GM21528 (cell line): Measurements from ENCODE around the gene ADAMTSL2.

Experiments
- ATAC-seq: cut with Tn5 transposase; IDR thresholded peaks from one replicate; pipeline ENCODE4 v1.9.1; 2021; ENCODE audit warnings: mild to moderate bottlenecking, moderate library complexity; ENCODE audit not compliant: unreplicated experiment, low FRiP score

ADAMTSL2 gene

DNA sequence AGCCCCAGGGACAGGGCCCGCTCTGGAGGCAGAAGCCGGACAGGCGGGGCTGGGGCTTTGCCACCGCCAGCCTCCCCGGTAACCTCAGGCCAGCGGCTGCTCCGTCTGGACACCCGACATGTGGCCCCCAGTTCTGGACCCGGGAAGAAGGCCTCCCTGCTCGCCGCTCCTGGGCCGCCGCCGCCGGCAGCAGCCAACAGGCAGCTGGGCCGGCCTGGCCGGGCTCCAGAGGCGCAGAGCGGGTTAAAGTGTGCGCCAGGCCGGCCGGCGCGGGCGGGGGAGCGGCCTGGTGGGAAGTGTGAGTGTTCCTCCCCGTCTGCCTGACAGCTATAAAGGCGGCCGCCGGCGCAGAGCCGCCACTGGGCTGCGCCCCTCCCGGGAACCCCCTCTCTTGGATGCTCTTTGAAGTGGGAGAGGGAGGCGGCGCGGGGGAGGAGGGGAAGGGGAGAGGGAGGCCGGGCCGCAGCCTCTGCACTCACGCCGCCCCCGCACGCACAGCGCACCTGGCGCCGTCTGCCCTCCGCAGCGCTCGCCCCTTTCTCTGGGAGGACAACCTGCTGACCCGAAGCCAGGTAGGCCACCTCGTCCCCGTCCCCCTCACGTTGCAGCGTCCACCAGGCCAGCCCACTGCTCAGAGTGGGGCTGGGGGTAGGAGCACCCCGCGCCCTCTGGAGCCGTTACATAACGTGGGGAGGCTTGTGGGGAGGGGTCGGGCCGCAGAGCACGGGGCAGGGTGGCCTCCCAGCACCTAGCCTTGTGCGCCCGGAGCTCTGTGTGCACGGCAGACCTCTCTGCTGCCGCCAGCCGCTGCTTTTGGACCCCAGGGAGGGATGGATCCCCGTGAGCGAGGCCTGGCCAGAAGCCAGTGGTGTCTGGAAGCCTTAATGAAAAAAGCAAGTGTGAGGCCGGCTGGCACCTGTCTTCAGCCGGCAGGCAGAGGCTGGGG is at the start of gene ADAMTSL2:
Gene ADAMTSL2, plus strand, starts transcription at position 359 of the 946 bp plus-strand sequence. CDS start 2,009 bp downstream, outside the sequence.
- no peak for ATAC-seq

DNA sequence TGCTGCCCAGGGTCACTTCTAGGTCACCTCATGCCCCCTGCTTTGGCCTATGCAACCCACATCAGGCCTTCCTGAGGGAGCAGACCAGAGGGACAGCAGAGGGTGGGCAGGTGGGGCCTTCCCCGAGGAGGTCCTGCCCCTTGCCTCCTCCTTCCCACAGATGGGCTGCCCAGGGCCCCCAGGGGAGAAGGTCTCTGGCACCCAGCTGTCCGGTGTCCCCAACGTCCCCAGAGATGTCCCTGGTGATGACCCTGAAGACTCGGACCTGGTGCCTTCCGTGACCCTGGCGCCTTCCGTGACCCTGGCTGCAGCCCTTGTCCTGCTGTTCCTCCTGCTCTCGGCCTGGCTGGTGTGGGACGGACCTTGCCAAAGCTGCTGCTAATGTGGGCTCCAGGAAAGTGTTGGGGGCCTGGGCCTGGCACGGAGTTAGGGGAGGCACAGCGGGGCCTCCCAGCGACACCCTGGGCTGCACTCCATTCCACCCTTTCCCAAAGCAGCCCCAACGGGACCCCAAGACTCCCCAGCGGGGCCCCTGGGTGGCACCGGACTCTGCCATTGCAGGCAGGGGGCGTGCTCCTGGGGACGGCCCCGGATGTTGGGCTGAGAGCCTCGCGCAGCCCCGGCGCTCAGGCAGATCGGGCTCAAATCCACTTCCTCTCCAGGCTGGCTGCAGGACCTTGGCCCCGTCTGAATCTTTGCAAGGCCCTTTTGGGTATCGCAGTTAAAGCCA is 48.8 kb upstream of the ADAMTSL2 start:
- ATAC-seq: no peak

DNA sequence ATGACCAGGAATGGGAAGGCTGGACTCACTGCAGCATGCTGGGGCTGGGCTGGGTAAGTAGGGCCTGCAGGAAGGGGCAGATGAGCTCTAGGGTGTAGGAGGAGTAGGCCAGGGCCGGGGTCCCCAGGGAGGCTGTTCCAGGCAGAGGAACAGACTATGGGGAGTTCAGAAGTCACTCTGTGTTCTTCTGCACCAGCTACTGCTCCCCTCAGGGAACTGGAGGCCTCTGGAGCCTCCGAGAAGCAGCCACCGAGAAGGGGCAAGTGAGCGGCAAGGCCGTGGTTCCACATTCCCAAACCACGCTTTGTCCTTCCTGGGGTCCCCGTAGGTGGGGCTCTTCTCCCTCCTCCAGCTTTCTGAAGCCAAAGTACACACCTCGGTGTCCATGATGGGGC is 47.2 kb upstream of the ADAMTSL2 start:
- ATAC-seq: no peak

DNA sequence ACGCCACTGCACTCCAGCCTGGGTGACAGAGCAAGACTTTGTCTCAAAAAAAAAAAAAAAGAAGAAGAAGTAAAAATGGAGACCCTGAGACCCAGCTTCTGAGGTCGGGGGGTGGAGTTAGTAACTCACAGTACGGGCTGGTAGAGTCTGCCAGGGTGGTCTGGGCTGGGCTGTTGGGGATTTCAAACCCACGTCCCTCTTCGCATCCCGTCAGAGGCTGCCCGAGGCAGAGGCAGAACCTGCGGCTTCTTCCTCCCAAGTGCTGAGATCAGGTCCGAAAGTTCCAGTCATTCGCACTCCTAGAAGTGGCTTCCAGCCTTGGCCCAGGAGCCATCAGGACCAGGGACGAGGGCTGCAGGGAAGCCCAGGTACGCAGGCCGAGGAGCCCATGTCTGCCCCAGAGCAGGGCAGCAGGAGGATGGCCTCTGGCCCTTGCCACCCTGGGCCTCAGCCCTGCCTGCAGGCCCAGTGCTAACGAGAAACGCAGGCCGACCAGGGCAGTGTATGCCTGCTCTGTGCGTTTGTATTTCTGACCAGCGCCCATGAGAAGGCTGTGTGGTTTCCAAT is 45.7 kb upstream of the ADAMTSL2 start:
- ATAC-seq: no peak

DNA sequence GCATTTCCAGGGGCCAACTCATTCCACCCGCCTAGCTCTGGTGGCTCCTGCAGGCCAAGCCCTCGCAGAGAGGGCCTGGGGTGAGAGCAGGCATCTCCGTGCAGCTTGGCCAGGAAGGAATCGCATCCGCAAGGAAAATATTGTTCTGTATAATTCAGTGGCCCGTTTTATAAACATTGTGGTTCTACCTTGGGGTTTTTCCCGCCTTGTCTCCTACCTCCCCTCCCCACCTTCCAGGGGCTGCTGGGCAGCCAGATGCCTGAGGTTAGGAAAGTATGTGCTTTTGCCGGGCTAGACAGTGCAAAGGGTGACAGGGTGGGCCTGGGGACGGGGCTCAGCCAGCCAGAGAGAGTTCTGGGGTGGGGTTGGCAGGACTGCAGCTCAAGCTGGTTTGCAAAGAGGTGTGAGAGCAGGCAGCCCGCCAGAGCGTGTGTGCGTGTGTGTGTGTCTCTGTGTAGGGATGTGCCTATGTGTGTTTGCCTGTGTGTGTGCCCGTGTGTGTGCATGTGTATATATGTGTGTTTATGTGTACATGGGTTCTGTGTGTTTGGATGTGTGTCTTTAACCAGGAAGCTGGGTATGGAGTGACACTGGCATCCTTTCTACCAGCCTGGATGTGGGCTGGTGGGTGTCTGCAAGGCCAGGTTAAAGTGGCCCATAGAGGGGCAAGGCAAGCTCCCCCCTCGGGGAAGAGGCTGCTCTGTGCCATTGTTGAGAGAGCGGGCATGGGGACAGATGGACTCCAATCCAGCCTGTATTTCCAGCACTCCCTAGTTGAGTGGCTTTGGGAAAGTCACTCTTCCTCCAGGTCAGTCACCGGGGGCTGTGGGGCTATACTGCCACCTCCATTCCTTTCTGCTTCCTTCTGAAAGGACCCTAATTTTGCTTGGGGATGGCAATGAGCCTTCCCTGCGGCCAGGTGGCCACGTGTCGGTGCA is 45.0 kb upstream of the ADAMTSL2 start:
- ATAC-seq: no peak

DNA sequence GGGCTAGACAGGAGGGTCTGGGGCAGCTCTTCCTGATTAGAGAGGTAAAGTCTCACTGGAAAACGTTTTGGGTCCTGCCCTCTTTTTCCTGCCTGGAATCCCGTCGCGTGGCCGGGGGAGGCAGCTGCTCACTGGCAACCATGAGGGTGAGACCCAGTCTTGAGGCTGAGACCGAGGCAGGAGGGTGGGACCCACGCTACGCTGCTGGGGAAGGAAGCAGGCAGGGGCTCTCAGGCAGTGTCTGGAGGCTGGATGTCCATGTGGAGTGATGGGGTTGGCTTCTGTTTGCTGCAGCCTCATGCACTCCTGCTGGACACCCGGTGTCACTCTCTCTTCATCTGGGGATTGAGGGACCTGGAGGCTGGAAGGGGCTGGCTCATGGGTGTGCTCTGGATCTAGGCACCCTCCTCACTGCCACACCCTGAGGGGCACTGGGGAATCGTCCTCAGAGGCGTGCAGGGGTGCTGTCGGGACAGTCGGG is 44.3 kb upstream of the ADAMTSL2 start:
- ATAC-seq: no peak

DNA sequence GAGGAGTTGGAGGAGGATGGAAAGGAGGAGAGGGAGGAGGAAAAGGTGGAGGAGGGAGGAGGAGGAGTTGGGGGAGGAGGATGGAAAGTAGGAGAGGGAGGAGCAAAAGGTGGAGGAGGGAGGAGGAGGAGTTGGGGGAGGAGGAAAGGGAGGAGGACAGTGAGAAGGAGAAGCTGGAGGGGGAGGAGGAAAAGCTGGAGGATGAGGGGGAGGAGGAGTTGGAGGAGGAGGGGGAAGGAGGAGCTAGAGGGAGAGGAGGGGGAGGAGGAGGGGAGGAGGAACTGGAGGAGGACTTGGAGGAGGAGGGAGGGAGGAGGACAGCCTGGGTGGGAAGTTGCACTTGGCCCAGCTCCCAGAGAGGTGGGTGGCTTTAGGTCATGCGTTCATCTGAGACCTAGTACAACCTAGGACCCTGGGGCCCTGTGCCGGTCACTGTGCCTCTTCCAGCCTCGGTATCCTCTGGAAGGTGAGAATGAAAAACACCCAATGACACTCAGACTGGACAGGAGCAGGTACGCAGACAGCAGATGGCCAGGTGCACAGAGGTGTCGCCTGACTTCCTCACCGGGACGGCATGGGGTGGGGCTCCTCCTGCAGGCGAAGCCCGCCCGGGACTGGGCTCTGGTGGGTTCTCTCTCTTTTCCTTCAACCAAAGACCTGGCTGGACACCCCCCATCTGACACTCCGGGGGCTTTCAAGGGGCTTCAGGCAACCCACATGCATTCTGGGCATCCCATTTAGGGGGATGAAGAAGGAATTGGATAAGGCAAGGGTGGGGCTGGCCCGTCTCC is 43.4 kb upstream of the ADAMTSL2 start:
- no peak for ATAC-seq

DNA sequence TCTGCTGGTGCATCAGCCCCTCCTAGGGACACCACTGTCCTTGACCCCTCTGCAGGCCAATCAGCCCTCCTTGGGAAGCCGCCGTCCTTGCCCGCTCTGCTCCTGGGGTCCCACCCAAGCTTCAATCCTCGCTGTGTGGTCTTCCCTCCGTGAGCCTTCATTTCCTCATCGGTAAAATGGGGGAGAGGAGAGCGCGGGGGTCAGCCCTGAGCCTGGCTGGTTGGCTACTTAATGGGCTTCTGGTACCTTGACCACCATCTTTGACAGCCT is 42.9 kb upstream of the ADAMTSL2 start:
- ATAC-seq: no peak

DNA sequence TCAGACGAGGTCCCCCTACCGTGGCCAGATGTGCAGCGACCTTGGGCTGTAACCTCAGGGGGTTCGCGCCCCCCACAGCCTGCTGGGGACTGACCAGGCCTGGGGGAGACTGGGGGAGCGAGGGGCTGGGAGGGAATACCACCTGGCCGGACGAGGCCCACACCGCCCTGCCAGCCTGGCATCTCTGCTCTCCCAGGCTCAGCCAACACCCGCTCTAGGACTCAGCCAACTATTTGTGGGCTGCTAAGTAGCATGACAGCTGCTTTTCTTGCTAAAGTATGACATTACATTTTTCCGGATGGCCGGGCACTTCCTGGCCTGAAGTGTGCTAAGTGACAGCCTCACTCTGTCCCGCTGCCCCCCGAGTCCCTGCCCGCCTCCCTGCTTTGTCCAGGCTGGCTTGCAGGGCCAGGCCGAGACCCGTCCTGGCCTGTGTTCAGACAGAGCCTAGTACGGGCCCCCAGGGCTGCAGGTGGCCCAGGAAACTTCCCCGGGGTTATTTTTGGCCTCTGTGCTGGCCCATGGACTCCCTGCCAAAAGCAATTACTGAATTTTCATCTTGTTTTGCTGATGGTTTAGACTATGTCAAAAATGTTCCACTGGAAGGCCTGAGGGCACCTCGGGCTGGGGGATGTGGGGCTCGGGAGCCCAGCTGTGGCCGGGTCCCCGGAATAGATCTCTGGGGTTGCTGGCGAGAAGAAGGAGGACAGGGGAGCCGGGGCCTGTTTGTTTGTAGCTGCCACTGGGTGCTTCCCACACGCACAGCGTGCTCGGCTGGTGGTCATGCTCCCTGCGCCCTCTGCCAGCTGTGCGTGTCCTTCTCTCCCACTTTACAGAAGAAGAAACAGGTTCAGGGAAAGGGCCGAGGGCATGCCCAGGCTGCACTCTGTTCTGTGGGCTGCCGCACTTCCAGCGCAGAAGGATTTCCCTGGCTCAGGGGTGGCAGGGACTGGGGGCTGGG is 42.2 kb upstream of the ADAMTSL2 start:
- no peak for ATAC-seq

DNA sequence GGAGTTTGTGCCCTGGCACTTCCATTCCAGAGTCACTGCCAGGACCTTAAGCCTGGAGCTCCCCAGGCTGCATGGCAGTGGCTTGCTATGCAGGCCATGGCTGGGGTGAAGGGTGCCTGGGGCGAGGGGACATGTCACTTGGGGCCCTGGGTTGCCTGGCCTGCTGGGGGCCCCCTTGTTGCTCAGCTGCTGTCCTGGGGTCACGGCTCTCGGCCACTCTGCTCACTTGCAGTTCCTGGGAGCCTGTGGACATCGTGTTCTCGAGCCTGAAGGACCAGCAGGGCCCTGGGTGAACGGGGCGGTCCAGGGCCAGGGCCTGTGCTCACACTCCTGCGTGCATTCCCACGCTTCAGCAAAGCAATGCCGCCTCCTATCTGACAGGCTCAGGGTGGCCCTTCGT is 41.1 kb upstream of the ADAMTSL2 start:
- no peak for ATAC-seq

DNA sequence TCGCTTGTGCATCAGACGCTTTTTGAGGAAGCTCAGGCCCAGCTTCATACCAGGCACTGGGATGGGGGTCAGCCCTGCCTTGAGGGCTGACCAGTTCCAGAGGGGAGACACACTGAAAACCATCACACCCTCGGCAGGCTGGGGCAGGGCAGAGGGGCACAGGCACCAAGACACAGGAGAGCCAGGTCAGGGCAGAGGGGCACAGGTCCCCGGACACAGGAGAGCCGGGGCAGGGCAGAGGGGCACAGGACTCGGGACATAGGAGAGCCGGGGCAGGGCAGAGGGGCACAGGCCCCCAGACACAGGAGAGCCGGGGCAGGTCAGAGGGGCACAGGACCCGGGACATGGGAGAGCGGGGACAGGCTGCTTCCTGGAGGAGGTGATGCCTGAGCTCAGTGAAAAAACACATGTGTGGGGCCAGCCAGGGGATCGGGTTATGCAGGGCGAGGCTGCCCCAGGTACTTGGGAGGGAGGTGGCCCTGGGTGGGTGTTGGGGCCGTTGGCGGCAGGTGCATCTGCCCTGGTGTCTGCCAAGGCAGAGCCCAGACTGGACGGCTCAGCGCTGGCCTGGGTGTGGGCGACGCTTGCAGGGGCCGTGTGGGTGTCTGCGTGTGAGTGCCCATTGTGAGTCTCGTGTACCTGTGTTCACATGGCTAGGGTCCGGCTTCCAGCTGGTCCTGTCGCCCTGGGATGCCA is 40.5 kb upstream of the ADAMTSL2 start:
- no peak for ATAC-seq

DNA sequence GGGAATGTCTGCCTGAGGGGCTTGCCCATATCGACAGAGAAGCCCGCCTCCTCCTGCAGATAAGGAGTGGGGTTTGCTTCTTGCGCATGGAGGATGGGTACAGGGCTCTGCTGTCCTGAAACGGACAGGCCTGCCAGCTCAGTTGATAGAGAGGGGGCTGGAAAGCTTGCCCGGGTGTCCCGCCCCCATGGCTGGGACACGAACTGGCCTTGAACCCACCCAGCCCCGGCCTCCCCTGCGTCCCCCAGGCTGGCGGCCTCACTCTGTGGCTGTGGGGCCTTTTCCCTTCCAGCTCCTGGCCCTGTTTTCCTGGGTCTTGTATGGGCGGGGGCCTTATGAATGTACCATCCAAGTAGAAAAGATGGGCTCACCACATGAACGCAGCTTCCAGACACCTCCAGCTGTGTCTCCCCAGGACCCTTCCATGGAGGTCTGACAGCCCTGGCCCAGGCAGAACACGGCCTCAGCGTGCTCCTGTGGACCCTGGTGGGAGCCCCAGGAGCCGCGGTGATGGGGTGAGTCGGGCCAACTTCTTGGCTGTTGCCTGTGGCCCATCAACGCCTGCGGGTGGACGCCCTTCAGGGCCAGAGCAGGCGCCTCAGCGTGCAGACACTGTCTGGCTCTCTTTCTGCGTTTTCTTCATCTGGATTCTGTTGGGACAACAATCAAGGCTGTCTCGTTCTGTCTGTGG is 39.7 kb upstream of the ADAMTSL2 start:
- ATAC-seq: no peak

DNA sequence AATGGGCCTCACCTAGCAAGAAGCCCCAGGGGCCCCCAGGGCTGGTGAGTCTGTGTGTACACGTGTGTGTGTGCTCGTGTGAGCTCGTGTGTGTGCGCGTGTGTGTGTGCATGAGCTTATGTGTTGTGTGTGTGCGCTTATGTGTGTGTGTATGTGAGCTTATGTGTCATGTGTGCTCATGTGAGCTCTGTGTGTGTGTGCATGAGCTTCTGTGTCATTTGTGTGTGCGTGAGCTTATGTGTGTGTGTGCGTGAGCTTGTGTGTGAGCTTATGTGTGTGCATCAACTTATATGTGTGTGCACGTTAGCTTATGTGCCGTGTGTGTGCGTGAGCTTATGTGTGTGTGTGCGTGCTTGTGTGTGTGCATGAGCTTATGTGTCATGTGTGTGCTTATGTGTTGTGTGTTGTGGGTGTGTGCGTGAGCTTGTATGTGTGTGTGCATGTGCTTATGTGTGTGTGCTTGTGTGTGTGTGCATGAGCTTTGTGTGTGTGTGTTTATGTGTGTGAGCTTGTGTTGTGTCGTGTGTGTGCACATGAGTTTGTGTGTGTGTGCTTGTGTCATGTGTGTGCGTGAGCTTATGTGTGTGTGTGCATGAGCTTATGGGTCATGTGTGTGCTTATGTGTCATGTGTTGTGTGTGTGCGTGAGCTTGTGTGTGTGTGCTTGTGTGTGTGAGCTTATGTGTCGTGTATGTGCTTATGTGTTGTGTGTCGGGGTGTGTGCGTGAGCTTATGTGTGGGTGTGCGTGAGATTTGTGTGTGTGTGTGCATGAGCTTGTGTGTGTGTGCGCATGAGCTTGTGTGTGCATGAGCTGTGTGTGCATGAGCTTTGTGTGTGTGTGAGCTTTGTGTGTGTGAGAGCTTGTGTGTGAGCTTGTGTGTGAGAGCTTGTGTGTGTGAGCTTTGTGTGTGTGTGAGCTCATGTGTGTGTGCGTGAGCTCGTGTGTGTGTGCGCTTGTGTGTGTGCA is 38.9 kb upstream of the ADAMTSL2 start:
- ATAC-seq: no peak

DNA sequence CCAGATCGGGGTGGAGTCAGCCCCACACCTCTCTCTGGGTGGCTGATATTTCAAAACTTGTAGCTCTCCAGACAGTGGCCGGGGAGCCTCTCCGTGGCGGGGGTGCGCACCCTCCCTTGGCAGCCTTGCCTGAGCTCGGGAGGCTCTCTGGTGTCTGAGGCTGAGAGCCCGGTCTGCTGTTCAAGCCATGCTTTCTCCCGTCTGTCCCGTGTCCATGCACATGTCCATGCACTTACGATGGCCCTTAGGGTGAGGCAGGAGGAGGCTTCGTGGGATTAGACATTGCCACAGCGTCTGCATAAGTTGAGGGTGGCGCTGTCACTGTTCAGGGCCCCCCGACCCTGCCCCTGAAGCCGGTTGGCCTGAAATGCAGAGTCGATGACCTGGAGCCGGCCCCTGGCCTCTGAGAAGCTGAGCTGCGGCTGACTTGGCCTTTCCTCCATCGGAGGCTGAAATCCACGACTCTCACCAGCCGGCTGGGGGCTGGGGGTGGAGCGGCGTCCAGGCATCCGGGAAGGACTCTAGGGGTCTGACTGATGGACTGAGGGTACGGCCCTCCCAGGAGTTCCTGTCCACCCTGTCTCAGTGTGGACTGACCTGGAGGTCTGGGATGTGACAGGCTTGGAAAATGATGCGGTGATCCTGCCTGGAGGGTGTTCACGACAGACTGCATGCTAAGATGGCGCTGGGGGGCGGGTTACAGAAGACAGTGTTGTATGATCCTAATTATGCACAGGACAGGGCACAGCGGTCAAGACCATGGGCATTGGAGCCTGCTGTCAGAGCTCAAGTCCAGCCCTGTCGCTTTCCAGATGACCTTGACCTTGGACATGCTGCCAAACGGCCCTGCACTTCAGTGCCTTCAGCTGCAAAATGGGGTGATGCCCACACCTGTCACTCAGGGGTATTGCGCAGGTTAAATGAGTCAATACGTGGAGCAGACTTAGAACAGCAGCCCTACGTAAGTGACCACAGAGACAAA is 37.4 kb upstream of the ADAMTSL2 start:
- ATAC-seq: no peak
